HEK293 (cell line): ENCODE data around the gene ITPKB.

ENCODE experiments used
- CTCF ChIA-PET: fragments of 350-600 bp; formaldehyde crosslinking; extraction: SDS; loops from one replicate; lab custom pipeline; 2021; ENCODE audit warnings: antibody characterized with exemption; lab: Yijun Ruan, JAX
- POLR2A ChIA-PET: fragments of 300-600 bp; formaldehyde crosslinking; extraction: SDS; loops from one replicate; lab custom pipeline; 2020; ENCODE audit warnings: antibody characterized with exemption, inconsistent platforms; lab: Yijun Ruan, JAX
- H3K27ac ChIP-seq: fragments of 200-500 bp; sonication (Bioruptor generic); 2 replicates; pipeline ENCODE4 v1.5.1; 2014; ENCODE audit warnings: low read depth, low read length, control low read depth, inconsistent platforms; ENCODE audit errors: extremely low read depth
- H3K36me3 ChIP-seq, 2 experiments: fragments of 200-500 bp in 1 of 2; sonication (Bioruptor generic) in 1 of 2; 1 replicate in 1 of 2; 2 replicates in 1 of 2; pipeline ENCODE4 v1.5.1; 2014 to 2017; ENCODE audit warnings: inconsistent platforms in 2 of 2, low read length in 2 of 2; ENCODE audit not compliant: control insufficient read depth in 2 of 2, insufficient read depth in 1 of 2
- H3K4me1 ChIP-seq: fragments of 200-500 bp; sonication (Bioruptor generic); 2 replicates; pipeline ENCODE4 v1.5.1; 2014; ENCODE audit warnings: mild to moderate bottlenecking, low read length, inconsistent platforms; ENCODE audit not compliant: control insufficient read depth, insufficient read depth
- H3K4me3 ChIP-seq: 2 replicates; pipeline ENCODE4 v1.5.1; 2011; ENCODE audit warnings: low read depth, mild to moderate bottlenecking, control low read depth, low read length, moderate library complexity
- H3K9me3 ChIP-seq: fragments of 200-500 bp; sonication (Bioruptor generic); 2 replicates; pipeline ENCODE4 v1.5.1; 2014; ENCODE audit warnings: low read depth, low read length, inconsistent platforms; ENCODE audit not compliant: control insufficient read depth, insufficient read depth
- GLIS1 ChIP-seq: fragments of 450-650 bp; formaldehyde crosslinking; IDR thresholded peaks from 2 replicates; pipeline ENCODE4 v1.5.1; 2016; ENCODE audit warnings: missing biosample characterization, missing genetic modification characterization
- IKZF3 ChIP-seq: fragments of 450-650 bp; IDR thresholded peaks from 2 replicates; pipeline ENCODE4 v1.5.0; 2018; ENCODE audit warnings: missing biosample characterization, mild to moderate bottlenecking, missing genetic modification characterization, moderate library complexity
- INSM2 ChIP-seq: fragments of 450-650 bp; formaldehyde crosslinking; IDR thresholded peaks from 2 replicates; pipeline ENCODE4 v1.5.1; 2016; ENCODE audit warnings: missing biosample characterization, missing genetic modification characterization
- PRDM4 ChIP-seq: fragments of 450-650 bp; formaldehyde crosslinking; IDR thresholded peaks from 2 replicates; pipeline ENCODE4 v1.5.1; 2017; ENCODE audit warnings: missing biosample characterization, missing genetic modification characterization
- ZBTB20 ChIP-seq: fragments of 450-650 bp; formaldehyde crosslinking; IDR thresholded peaks from 2 replicates; pipeline ENCODE4 v1.5.1; 2016; ENCODE audit warnings: missing biosample characterization, missing genetic modification characterization
- ZFHX2 ChIP-seq: fragments of 450-650 bp; formaldehyde crosslinking; conservative IDR thresholded peaks from 2 replicates; pipeline ENCODE4 v1.5.1; 2016; ENCODE audit warnings: missing biosample characterization, missing genetic modification characterization
- ZFP41 ChIP-seq: fragments of 450-650 bp; formaldehyde crosslinking; IDR thresholded peaks from 2 replicates; pipeline ENCODE4 v1.5.1; 2016; ENCODE audit warnings: missing biosample characterization, missing genetic modification characterization, borderline replicate concordance
- ZIC2 ChIP-seq: fragments of 450-650 bp; formaldehyde crosslinking; IDR thresholded peaks from 2 replicates; pipeline ENCODE4 v1.5.1; 2016; ENCODE audit warnings: missing biosample characterization, missing genetic modification characterization
- ZNF112 ChIP-seq: fragments of 450-650 bp; formaldehyde crosslinking; IDR thresholded peaks from 2 replicates; pipeline ENCODE4 v1.5.0; 2017; ENCODE audit warnings: missing biosample characterization, missing genetic modification characterization
- ZNF146 ChIP-seq: fragments of 450-650 bp; formaldehyde crosslinking; IDR thresholded peaks from 2 replicates; pipeline ENCODE4 v1.5.1; 2016; ENCODE audit warnings: missing biosample characterization, missing genetic modification characterization
- ZNF155 ChIP-seq: fragments of 450-650 bp; formaldehyde crosslinking; IDR thresholded peaks from 2 replicates; pipeline ENCODE4 v1.5.1; 2016; ENCODE audit warnings: missing biosample characterization, missing genetic modification characterization
- ZNF211 ChIP-seq: fragments of 450-650 bp; formaldehyde crosslinking; IDR thresholded peaks from 2 replicates; pipeline ENCODE4 v1.5.1; 2016; ENCODE audit warnings: low read depth, missing biosample characterization, missing genetic modification characterization
- ZNF214 ChIP-seq: fragments of 450-650 bp; formaldehyde crosslinking; IDR thresholded peaks from 2 replicates; pipeline ENCODE4 v1.5.1; 2017; ENCODE audit warnings: missing biosample characterization, mild to moderate bottlenecking, missing genetic modification characterization, borderline replicate concordance
- ZNF24 ChIP-seq: fragments of 450-650 bp; formaldehyde crosslinking; IDR thresholded peaks from 2 replicates; pipeline ENCODE4 v1.5.1; 2016; ENCODE audit warnings: missing biosample characterization, missing genetic modification characterization
- ZNF292 ChIP-seq: fragments of 450-650 bp; formaldehyde crosslinking; IDR thresholded peaks from 2 replicates; pipeline ENCODE4 v1.5.1; 2016; ENCODE audit warnings: low read depth, missing biosample characterization, missing genetic modification characterization, borderline replicate concordance
- ZNF37A ChIP-seq: fragments of 450-650 bp; IDR thresholded peaks from 2 replicates; pipeline ENCODE4 v1.5.1; 2018; ENCODE audit warnings: missing biosample characterization, missing genetic modification characterization
- ZNF404 ChIP-seq: fragments of 450-650 bp; formaldehyde crosslinking; IDR thresholded peaks from 2 replicates; pipeline ENCODE4 v1.5.1; 2017; ENCODE audit warnings: missing biosample characterization, missing genetic modification characterization
- ZNF510 ChIP-seq: fragments of 450-650 bp; formaldehyde crosslinking; IDR thresholded peaks from 2 replicates; pipeline ENCODE4 v1.5.1; 2018; ENCODE audit warnings: mild to moderate bottlenecking, missing genetic modification characterization, missing biosample characterization; ENCODE audit not compliant: insufficient replicate concordance
- ZNF544 ChIP-seq: fragments of 450-650 bp; formaldehyde crosslinking; IDR thresholded peaks from 2 replicates; pipeline ENCODE4 v1.5.0; 2017; ENCODE audit warnings: missing biosample characterization, missing genetic modification characterization
- ZNF558 ChIP-seq: fragments of 450-650 bp; formaldehyde crosslinking; IDR thresholded peaks from 2 replicates; pipeline ENCODE4 v1.5.1; 2016; ENCODE audit warnings: missing biosample characterization, missing genetic modification characterization
- ZNF677 ChIP-seq: fragments of 450-650 bp; IDR thresholded peaks from 2 replicates; pipeline ENCODE4 v1.5.0; 2018; ENCODE audit warnings: missing biosample characterization, mild to moderate bottlenecking, missing genetic modification characterization, moderate library complexity
- ZNF747 ChIP-seq: fragments of 450-650 bp; formaldehyde crosslinking; IDR thresholded peaks from 2 replicates; pipeline ENCODE4 v1.5.1; 2016; ENCODE audit warnings: missing biosample characterization, missing genetic modification characterization
- ZNF76 ChIP-seq: fragments of 450-650 bp; formaldehyde crosslinking; IDR thresholded peaks from 2 replicates; pipeline ENCODE4; 2016; ENCODE audit warnings: low read depth, missing biosample characterization, missing genetic modification characterization, borderline replicate concordance
- ZNF785 ChIP-seq: fragments of 450-650 bp; formaldehyde crosslinking; IDR thresholded peaks from 2 replicates; pipeline ENCODE4 v1.5.1; 2016; ENCODE audit warnings: missing biosample characterization, missing genetic modification characterization
- ZNF791 ChIP-seq: fragments of 450-650 bp; formaldehyde crosslinking; IDR thresholded peaks from 2 replicates; pipeline ENCODE4 v1.5.1; 2016; ENCODE audit warnings: missing biosample characterization, missing genetic modification characterization
- ZSCAN30 ChIP-seq: fragments of 450-650 bp; IDR thresholded peaks from 2 replicates; pipeline ENCODE4 v1.5.1; 2018; ENCODE audit warnings: missing biosample characterization, mild to moderate bottlenecking, missing genetic modification characterization, moderate library complexity
- ZSCAN5A ChIP-seq: fragments of 450-650 bp; formaldehyde crosslinking; IDR thresholded peaks from 2 replicates; pipeline ENCODE4 v1.5.1; 2016; ENCODE audit warnings: missing biosample characterization, missing genetic modification characterization
- TF ChIP-seq, protein P1 (sequence below): fragments of 450-650 bp; formaldehyde crosslinking; IDR thresholded peaks from 2 replicates; pipeline ENCODE4 v1.5.1; 2016; ENCODE audit warnings: missing biosample characterization, missing genetic modification characterization
- TF ChIP-seq, protein P2 (sequence below): fragments of 450-650 bp; formaldehyde crosslinking; IDR thresholded peaks from 2 replicates; pipeline ENCODE4 v1.5.1; 2016; ENCODE audit warnings: missing biosample characterization, missing genetic modification characterization

The ITPKB gene

DNA sequence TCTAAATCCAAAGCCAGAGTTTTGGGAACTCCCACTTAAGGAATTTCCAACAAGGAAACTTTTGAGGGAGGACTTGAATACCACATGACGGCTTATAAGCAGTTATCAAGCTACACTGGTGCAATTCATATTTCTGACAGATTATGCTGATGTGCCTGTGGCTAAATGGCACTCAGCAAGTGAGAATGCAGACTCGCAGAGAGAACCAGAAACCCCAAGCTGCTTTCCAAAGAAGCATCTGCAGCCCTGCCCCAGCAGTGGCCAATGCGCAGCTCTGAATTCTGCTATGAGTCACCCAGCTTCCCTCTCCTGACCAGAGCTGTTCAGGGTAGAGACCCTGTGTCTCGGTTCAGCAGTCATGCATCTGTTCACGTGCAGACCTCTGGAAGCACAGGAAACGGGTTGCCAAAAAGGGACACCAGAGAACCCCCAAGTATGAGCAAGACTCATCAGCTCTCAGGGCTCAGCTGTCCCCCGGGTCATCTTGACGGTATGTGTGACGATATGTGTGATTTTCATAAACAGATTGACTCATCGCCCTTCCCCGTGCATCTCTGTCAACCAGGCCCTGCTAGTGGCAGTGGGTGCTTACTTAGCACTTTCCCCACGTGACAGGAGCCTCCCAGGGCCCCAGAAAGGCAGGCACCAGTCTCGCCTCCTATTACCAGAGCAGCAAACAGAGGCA, 76.3 kb downstream of the ITPKB start:
- no peaks in the 10 kb centered on the region for H3K4me1 ChIP-seq
- no peak overlapping the region for H3K4me3 ChIP-seq
- CTCF ChIA-PET: interaction anchor here (1.0 to 2.4 kb wide), 4 partner anchors 9 to 1188 kb away, joined by 3 to 8 read pairs (median 4); no protein-coding TSS in a partner anchor
- POLR2A ChIA-PET: interaction anchor here (0.9 to 1.1 kb wide), 3 partner anchors 18 to 25 kb away, joined by 3 read pairs; no protein-coding TSS in a partner anchor
- no peak overlapping the region for H3K27ac ChIP-seq
- no peaks in the 10 kb centered on the region for H3K36me3 ChIP-seq
- no peaks in the 10 kb centered on the region for H3K9me3 ChIP-seq
- TF ChIP-seq ZFP41 (tag by site-specific recombination) (no peak), ZNF677 (no peak), ZNF211 (tag by site-specific recombination) (no peak), ZIC2 (tag by site-specific recombination) (no peak), ZNF544 (no peak), ZFHX2 (tag by site-specific recombination) (no peak), ZNF155 (tag by site-specific recombination) (no peak), ZNF747 (no peak), ZNF37A (tag by site-specific recombination) (no peak), ZSCAN30 (no peak), ZNF112 (no peak), INSM2 (tag by site-specific recombination) (peak; percentile 85), ZNF24 (tag by site-specific recombination) (0 out of 2 replicates have a peak, but pooled peaks have one; percentile 59), ZNF791 (tag by site-specific recombination) (no peak), ZNF510 (no peak), ZBTB20 (tag by site-specific recombination) (peak; percentile 90), ZNF404 (tag by site-specific recombination) (no peak), PRDM4 (tag by site-specific recombination) (no peak), ZNF785 (tag by site-specific recombination) (no peak), ZNF214 (tag by site-specific recombination) (no peak), ZSCAN5A (tag by site-specific recombination) (no peak), ZNF146 (tag by site-specific recombination) (no peak), IKZF3 (tag by site-specific recombination) (no peak), GLIS1 (tag by site-specific recombination) (peak; percentile 85), ZNF292 (no peak), ZNF558 (tag by site-specific recombination) (no peak), ZNF76 (tag by site-specific recombination) (no peak)
- TF ChIP-seq, protein P1, sequence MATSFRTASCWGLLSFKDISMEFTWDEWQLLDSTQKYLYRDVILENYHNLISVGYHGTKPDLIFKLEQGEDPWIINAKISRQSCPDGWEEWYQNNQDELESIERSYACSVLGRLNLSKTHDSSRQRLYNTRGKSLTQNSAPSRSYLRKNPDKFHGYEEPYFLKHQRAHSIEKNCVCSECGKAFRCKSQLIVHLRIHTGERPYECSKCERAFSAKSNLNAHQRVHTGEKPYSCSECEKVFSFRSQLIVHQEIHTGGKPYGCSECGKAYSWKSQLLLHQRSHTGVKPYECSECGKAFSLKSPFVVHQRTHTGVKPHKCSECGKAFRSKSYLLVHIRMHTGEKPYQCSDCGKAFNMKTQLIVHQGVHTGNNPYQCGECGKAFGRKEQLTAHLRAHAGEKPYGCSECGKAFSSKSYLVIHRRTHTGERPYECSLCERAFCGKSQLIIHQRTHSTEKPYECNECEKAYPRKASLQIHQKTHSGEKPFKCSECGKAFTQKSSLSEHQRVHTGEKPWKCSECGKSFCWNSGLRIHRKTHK (tag by site-specific recombination): no peak
- TF ChIP-seq, protein P2, sequence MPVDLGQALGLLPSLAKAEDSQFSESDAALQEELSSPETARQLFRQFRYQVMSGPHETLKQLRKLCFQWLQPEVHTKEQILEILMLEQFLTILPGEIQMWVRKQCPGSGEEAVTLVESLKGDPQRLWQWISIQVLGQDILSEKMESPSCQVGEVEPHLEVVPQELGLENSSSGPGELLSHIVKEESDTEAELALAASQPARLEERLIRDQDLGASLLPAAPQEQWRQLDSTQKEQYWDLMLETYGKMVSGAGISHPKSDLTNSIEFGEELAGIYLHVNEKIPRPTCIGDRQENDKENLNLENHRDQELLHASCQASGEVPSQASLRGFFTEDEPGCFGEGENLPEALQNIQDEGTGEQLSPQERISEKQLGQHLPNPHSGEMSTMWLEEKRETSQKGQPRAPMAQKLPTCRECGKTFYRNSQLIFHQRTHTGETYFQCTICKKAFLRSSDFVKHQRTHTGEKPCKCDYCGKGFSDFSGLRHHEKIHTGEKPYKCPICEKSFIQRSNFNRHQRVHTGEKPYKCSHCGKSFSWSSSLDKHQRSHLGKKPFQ (tag by site-specific recombination): no peak
